ENCODE data around the gene ITGA4. TPM values are rescaled to one million over a fixed set of nuclear protein-coding genes. Genes with fewer than 3 reads are reported as not detected.
A peak's percentile ranks its signal among the peaks of the same experiment; 100 is the strongest.

ITGA4 gene
- polyA plus RNA-seq, 2 of the 4 experiments (the other 2 are of a cell fraction): 1.7 to 2.5 TPM

- 67% methylated on average over 2 of the region's 2 CpGs for WGBS (ENCODE audit: missing lambda C conversion rate)
- DNase-seq (ENCODE audit: low read depth in 1 of 2, low spot score in 1 of 2): no peak
- H3K27ac ChIP-seq: no peak overlapping the region
- POLR2A ChIA-PET: no interaction called here
- no peak overlapping the region for H3K4me2 ChIP-seq
- FAIRE-seq: no peak
- TF ChIP-seq SMC3 (IDR thresholded peaks at IDR 0.05): 0 out of 3 replicates have a peak, but pooled peaks have one; percentile 6
- no peak for TF ChIP-seq FOSL2 (IDR thresholded peaks at IDR 0.05)
- no peak for TF ChIP-seq FOSL2 (CRISPR knock-in tag; IDR thresholded peaks at IDR 0.05)
- no peak for TF ChIP-seq MAFK (IDR thresholded peaks at IDR 0.05; ENCODE audit: partially characterized antibody)
- H3K4me1 ChIP-seq: peaks cover 11% of the 10 kb centered on the region
- no peaks in the 10 kb centered on the region for H3K9me3 ChIP-seq
- CTCF ChIA-PET: interaction anchor here (0.6 kb wide), 1 partner anchor 8 kb away, joined by 3 read pairs; no protein-coding TSS in a partner anchor
- peak in 1 of 2 experiments; percentile 51; a peak in 1 of 6 replicates for ATAC-seq
- H3K4me3 ChIP-seq: no peak overlapping the region
Observed at GRCh38 chr2:181581534-181581933, 124.3 kb downstream of the ITGA4 start.

DNA sequence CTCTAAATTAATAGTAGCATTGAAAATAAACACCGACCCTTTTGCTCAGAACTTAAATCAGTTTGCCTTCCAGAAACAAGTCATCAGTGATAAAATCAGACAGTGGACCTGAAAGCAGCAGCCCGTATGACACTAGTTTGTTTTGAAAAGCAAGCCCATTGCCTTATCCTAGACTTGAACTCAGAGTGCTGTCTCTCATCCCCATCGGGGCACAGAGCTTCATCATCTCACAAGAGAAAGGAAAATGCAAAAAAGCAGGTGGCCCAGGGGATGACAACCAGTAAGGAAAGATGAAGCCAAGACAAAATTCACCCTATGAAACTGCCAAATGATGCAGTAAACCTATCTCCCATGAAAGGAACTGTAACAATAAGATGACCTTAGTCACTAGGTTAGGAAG lies 128.5 kb downstream of the ITGA4 start:
- POLR2A ChIA-PET: no interaction called here

More for the DNA sequence above, 128.5 kb downstream of the ITGA4 start:
- CTCF ChIA-PET: interaction anchor here (1.6 to 2.3 kb wide), 2 partner anchors 12 to 130 kb away, joined by 5 to 8 read pairs; no protein-coding TSS in a partner anchor
- Histone ChIP-seq H3K4me2 (peak overlapping the region; percentile 65; the same call in 1 of the 3 replicates), H3K9me3 (no peaks in the 10 kb centered on the region), H3K4me3 (no peak overlapping the region), H3K4me1 (peaks cover 19% of the 10 kb centered on the region), H3K27ac (no peak overlapping the region; a peak in 1 of 6 replicates)
- no peak for ATAC-seq
- TF ChIP-seq ELK1 (IDR thresholded peaks at IDR 0.05; ENCODE audit: low read depth, low read length) (no peak), PHF8 (IDR thresholded peaks at IDR 0.05; ENCODE audit: borderline replicate concordance, low read depth) (no peak), TFCP2L1 (CRISPR knock-in tag; IDR thresholded peaks at IDR 0.05) (no peak)
- DNase-seq (ENCODE audit: low read depth in 1 of 2, low spot score in 1 of 2): no peak
- WGBS (ENCODE audit: missing lambda C conversion rate): 67% methylated on average over 3 of the region's 3 CpGs
- no peak for FAIRE-seq

Other genes starting within 250 kb of the ITGA4 start
- 0.53 and 0.85 TPM in 2 replicates for gene CERKL, start 199.7 kb downstream of the ITGA4 start, polyA plus RNA-seq (2011; rRNA removed)
- gene CERKL, start 199.7 kb downstream of the ITGA4 start, polyA plus RNA-seq (2017; fragmentation: RNase III; extraction: RNeasy Plus Mini Kit Qiagen cat#74134 plus additional on column Dnase treatment): 0.25 to 0.32 TPM (median 0.30 TPM) in 3 replicates
- gene NEUROD1, start 223.1 kb downstream of the ITGA4 start, polyA plus RNA-seq (2011; rRNA removed): not detected in 2 replicates
- not detected in 3 replicates for gene NEUROD1, start 223.1 kb downstream of the ITGA4 start, polyA plus RNA-seq (2017; fragmentation: RNase III; extraction: RNeasy Plus Mini Kit Qiagen cat#74134 plus additional on column Dnase treatment)

Data from A549 (cell line).